Erythroblast (primary cell): ENCODE data around the gene NOL9.
A peak's percentile ranks its signal among the peaks of the same experiment; 100 is the strongest.

Source experiments
- GATA1 ChIP-seq: IDR thresholded peaks from 2 replicates; pipeline ENCODE4 v1.6.1; 2011; ENCODE audit warnings: low read depth, mild to moderate bottlenecking, control low read depth, low read length, moderate library complexity
- POLR2A ChIP-seq: IDR thresholded peaks from 2 replicates; pipeline ENCODE4 v1.6.1; 2011; ENCODE audit warnings: mild to moderate bottlenecking, low read length

GRCh38 chr1:6580119-6580592, 25.8 kb upstream of the NOL9 start:
- peak; percentile 66 for TF ChIP-seq POLR2A
- no peak for TF ChIP-seq GATA1
